ENCODE measurements around the gene DNMT3A. TPM values are rescaled to one million over a fixed set of nuclear protein-coding genes. Genes with fewer than 3 reads are reported as not detected.

DNMT3A gene
- total RNA-seq, 1 donor from 2014 or later: 25.3 TPM

DNA sequence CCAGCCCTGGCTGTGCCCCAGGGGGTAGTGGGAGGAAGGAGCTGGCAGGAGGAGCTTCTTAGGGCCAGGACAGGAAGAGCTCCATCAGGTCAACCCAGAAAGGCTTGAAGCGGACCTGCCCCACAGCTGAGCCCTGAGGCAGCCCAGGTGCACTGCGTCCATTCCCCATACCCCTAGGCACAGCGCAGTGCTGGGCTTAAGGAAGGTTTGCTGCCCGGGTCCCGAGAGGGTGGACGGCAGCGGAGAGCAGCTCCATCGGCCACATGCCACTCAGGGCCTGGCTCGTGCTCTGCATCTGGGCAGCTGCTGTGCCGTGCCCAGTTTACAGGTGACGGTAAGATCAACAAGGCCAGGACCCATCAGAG, 26.4 kb downstream of the DNMT3A start:
- Histone ChIP-seq H3K36me3 (ENCODE audit: control insufficient read depth, insufficient read depth, low read length) (no peaks in the 10 kb centered on the region), H3K27me3 (ENCODE audit: control insufficient read depth, insufficient read depth, low read length) (no peaks in the 10 kb centered on the region), H3K4me3 (ENCODE audit: low read depth, low read length) (no peak overlapping the region)
- no peak for DNase-seq (ENCODE audit: low read depth)
- TF ChIP-seq, protein P1, sequence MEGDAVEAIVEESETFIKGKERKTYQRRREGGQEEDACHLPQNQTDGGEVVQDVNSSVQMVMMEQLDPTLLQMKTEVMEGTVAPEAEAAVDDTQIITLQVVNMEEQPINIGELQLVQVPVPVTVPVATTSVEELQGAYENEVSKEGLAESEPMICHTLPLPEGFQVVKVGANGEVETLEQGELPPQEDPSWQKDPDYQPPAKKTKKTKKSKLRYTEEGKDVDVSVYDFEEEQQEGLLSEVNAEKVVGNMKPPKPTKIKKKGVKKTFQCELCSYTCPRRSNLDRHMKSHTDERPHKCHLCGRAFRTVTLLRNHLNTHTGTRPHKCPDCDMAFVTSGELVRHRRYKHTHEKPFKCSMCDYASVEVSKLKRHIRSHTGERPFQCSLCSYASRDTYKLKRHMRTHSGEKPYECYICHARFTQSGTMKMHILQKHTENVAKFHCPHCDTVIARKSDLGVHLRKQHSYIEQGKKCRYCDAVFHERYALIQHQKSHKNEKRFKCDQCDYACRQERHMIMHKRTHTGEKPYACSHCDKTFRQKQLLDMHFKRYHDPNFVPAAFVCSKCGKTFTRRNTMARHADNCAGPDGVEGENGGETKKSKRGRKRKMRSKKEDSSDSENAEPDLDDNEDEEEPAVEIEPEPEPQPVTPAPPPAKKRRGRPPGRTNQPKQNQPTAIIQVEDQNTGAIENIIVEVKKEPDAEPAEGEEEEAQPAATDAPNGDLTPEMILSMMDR (IDR thresholded peaks at IDR 0.05; ENCODE audit: insufficient read depth, low read length, poor library complexity, severe bottlenecking): no peak

DNA sequence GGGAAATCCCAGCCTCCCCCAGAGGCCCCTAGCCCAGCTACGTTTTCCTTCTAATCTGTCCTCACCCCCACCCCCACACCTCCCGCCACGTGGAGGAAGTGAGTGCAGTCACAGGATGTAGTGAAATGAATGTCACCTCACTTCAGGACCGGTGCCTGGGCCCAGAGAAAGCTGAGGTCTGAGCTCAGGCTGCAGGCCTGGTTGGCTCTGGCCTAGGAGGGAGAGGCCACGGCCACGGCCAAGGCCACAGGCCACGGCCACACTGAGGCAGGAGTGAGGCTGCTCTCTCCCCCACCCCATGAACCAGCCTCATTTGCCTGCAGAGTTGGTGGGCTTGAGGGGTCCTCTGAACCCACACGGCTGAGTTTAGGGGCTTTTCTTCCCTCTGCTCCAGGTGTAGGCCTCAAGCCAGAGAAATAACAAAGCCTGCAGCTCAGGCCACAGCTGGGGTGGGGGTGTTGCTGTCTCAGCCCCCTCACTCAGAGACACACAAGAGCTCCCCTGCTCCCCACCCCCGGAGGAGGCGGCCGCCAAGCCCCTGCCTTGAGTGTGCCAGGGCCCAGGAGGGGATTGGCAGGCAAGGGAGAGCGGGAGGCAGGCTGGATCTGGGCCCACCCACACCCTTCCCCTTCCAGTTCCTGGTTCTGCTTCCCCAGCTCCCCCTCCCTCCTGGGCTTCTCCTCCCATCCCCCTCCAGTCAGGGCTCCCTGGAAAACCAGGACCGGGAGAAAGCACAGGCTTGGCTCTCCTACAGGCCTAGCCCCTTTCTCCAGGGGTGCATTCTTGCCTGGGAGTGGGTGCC, 27.0 kb downstream of the DNMT3A start:
- TF ChIP-seq, protein P1 (IDR thresholded peaks at IDR 0.05; ENCODE audit: insufficient read depth, low read length, poor library complexity, severe bottlenecking): no peak
- Histone ChIP-seq H3K36me3 (ENCODE audit: control insufficient read depth, insufficient read depth, low read length) (no peaks in the 10 kb centered on the region), H3K27me3 (ENCODE audit: control insufficient read depth, insufficient read depth, low read length) (no peaks in the 10 kb centered on the region), H3K4me3 (ENCODE audit: low read depth, low read length) (no peak overlapping the region)
- no peak for DNase-seq (ENCODE audit: low read depth)

DNA sequence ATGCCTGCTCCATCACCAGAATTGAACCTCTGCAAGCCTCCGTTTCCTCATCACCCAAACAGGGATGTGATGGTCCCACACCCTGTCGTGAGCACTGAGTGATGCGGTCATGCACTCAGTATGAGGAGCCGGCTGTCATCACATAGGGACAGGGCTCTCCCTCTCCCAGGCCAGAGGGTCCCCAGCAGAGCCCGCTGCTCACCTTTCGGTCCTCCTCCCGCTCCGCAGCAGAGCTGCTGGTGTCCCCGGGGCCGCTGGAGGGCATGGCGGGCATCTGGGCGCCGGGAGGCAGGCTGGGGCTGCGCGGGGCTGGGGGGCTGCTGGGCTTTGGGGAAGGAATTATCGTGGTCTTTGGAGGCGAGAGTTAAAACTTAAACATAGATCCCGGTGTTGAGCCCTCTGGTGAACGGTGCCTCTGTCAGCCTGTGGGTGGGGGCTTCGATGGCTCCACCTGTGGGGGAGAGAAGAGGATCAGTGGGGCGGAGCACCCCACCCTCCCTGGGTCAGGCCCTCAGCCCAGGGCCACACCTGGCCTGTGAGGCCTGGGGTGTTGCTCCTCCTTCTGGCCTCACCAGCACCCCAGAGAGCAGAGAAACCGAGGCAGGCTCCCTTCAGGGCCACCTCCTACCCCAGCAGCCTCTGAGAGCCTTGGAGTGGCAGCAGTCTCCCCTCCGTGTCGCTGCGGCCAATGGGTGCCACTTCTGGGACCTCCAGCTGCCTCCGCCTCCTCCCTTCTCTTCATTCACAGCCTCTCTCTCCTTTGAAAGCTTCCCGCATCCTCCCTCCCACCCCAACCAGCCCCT, 27.8 kb downstream of the DNMT3A start:
- H3K36me3 ChIP-seq (ENCODE audit: control insufficient read depth, insufficient read depth, low read length): no peaks in the 10 kb centered on the region
- TF ChIP-seq, protein P1 (IDR thresholded peaks at IDR 0.05; ENCODE audit: insufficient read depth, low read length, poor library complexity, severe bottlenecking): no peak
- no peak for DNase-seq (ENCODE audit: low read depth)
- no peak overlapping the region for H3K4me3 ChIP-seq (ENCODE audit: low read depth, low read length)
- H3K27me3 ChIP-seq (ENCODE audit: control insufficient read depth, insufficient read depth, low read length): no peaks in the 10 kb centered on the region

DNA sequence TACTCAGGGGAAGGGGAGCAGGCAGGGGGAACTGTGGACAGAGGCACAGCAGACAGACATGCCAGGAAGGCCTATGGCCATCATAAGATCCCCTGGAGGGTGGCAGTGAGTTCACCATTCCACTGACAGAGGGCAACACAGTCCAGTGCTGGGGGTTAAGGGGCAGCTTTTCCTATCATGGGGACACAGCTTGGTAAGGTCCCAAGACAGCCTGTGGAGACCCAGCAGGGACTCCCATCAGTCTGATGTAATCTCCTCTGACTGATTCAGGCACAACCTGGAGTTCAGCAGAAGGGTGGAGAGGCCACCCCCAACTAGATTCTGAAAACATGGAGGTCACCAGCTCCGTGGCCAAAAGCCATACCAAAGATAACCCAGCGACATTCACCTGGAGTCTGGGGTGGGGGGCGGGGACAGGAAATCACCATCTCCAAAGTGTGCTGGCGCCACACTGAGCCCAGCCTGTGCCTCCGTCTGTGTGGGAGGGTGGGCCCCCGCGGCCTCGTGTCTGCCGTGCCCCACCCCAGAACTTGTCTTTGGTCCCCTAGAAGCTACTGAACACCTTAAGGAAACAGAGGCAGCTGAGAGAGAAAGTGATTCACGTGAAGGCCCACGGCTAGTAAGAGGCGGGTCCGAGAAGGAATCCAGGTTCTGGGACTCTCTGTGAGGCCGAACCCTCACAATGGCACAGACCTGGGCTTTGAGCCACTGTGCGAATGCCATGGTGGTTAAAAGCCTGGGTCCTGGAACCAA, 28.6 kb downstream of the DNMT3A start:
- H3K27me3 ChIP-seq (ENCODE audit: control insufficient read depth, insufficient read depth, low read length): no peaks in the 10 kb centered on the region
- H3K4me3 ChIP-seq (ENCODE audit: low read depth, low read length): no peak overlapping the region
- DNase-seq (ENCODE audit: low read depth): no peak
- peaks cover 1% of the 10 kb centered on the region for H3K36me3 ChIP-seq (ENCODE audit: control insufficient read depth, insufficient read depth, low read length)
- TF ChIP-seq, protein P1 (IDR thresholded peaks at IDR 0.05; ENCODE audit: insufficient read depth, low read length, poor library complexity, severe bottlenecking): no peak

DNA sequence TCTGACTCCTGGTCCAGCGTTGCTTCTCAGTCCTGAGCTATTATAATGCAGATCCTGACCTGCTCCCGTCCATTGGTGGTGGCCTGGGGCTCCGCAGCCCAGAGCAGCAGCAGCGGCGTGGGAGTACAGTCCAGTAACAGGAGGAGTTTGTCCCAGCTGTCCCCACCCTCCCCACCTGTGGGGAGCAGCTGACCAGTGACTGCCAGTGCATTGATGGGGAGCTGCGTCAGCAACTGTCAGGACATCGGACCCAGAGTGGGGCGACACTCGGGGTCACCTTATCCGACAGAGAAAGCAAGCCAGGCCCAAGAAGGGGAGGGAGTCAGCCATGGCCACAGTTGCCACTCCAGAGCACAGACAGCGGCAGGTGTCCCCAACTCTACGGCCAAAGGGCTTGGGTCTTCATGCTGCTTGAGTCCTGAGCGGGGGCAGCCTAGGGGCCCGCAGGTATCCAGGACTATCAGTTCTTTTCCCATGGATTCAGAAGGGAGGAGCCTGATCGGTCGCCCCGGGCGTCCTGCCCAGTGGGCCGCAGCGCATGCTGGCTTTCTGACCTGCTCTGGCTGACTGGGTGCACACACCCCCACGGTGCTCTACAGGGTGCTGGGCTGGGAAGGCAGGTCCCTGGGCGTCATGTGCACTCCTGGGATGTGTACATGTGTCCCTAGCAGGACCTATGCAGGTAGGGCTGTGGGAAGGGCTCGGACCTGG, 29.7 kb downstream of the DNMT3A start:
- H3K4me3 ChIP-seq (ENCODE audit: low read depth, low read length): no peak overlapping the region
- peaks cover 1% of the 10 kb centered on the region for H3K36me3 ChIP-seq (ENCODE audit: control insufficient read depth, insufficient read depth, low read length)
- TF ChIP-seq, protein P1 (IDR thresholded peaks at IDR 0.05; ENCODE audit: insufficient read depth, low read length, poor library complexity, severe bottlenecking): no peak
- no peak for DNase-seq (ENCODE audit: low read depth)
- H3K27me3 ChIP-seq (ENCODE audit: control insufficient read depth, insufficient read depth, low read length): no peaks in the 10 kb centered on the region
